ENCODE measurements around the gene FARP1.
"Not testable (repeated sequence)": the region's sequence is repeated elsewhere in the genome, so short reads cannot be mapped to it uniquely, and the experiment has no call there.

The FARP1 gene

DNA sequence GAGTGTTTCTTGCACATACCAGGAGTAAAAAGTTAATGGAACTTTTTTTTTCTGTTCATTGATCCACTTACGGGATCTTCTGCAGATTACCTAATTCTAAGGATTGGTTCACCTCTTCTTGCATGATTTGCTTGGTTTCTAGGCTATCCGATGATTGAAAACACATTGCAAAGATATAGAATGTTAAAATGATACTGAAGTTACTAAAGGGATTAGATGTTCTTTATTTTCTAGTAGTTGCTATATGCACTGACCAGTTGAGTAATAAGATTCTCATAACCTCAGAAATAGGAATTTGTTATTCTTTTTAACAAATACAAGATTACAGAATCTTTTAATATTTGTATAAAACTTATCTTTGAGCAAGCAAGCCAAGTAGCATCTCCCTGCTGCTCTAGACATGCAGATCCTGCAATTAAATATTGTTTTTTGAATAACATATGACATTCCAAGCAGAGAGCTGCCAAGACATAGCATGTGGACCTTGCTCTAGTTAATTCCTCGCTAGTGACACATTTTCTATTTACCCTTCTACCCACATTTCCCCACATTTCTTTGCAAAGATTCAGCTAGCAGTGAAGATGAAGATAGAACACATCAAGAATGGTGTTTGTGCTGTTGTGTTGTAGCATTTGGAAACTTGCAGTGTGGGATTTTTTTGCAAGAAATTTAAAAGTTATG lies 85.9 kb downstream of the FARP1 start:
- DNase-seq (ENCODE audit: low read depth in 3 of 3), result no peak

DNA sequence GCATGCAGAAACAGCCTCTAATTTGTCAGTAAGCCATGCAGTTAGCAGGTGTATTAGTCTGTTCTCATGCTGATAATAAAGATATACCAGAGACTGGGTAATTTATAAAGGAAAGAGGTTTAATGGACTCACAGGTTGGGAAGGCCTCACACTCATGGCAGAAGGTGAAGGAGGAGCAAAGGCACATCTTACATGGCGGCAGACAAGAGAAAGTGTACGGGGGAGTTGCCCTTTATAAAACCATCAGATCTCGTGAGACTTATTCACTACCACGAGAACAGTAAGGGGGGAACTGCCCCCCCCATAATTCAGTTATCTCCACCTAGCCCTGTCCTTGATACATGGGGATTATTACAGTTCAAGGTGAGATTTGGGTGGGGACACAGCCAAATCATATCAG lies 87.9 kb downstream of the FARP1 start:
- DNase-seq (ENCODE audit: low read depth in 3 of 3), result not testable (repeated sequence)

DNA sequence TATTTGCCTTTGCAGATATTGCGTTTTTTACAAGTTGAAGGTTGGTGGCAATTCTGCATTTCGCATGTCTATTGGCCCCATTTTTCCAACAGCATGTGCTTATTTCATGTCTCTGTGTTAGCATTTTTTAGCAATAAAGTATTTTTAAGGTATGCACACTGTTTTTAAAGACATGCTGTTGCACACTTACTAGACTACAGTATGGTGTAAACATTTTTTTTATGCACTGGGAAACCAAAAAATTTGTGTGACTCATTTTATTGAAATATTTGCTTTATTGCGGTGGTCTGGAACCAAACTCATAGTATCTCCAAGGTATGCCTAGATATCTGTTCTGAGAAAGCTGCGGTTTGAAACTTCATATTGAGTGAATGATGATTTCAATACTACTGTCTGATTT lies 89.6 kb downstream of the FARP1 start:
- DNase-seq (ENCODE audit: low read depth in 3 of 3), result no peak

DNA sequence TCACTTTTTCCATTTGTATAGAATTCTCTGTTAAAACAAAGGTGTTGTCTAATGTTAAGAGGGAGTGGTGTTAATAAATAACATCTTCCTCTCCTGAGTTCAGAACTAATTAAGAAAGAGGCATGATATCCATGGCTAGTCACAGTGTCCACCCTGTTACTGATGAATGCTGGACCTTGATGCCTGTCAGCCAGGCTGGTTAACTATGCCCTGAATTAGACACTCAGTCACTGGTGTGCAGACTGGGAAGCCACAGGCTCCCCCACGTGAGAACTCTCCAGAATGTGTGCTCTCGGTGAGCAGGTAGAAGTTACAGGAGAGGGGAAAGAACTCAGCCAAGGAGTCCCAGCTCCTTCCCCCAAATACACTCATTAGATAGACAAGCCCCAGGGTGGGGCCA lies 90.2 kb downstream of the FARP1 start:
- no peak for DNase-seq (ENCODE audit: low read depth in 3 of 3)

DNA sequence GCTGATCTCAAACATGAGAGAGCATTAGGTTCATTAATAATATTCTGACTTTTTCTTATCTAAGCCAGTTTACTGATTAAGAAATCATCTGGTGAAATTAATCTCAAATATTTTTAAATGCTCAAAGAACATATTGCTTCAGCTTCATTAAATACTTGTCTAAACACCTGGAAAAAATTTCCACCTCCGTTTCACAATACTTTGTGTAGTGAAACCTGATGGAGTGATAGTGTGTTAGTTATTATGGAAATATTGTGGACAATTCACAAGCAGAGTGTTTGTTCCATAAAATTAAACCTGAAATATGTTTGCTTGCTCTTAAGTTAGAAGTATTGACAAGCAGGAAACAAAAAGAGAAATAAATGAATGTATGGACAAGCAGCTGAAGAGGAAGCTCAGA lies 91.5 kb downstream of the FARP1 start:
- no peak for DNase-seq (ENCODE audit: low read depth in 3 of 3)

DNA sequence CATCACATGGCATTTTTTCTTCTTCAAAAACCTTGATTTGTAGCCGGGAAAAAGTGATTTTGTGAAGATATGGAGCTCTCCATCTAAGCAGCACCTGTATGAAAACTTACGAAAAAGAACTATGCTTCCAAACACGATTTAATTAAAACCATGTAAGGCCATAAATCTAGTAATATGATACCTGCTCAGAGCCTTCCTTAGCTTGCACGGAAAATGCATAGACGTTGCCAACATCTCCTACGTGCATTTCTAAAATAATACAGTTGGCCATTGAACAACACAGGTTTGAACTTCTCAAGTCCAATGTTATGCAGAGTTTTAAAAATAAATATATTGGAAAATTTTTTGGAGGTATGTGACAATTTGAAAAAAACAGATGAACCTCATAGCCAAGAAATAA lies 93.3 kb downstream of the FARP1 start:
- DNase-seq (ENCODE audit: low read depth in 3 of 3), result no peak

DNA sequence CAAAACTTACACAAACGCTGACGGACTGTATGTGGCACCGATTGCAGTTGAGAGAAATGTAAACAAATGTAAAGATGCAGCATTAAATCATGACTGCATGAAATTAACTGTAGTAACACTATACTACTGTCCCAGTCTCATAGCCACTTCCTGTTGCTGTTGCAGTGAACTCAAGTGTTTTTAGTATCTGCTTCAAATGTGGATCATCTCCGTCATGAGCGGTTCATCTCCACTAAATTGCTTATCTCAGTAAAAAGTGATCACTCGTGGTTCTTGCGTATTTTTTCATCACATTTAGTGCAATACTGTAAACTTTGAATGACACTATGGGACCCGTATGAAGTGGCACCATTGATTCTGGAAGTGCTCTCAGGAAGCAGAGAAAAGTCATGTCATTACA lies 94.4 kb downstream of the FARP1 start:
- DNase-seq (ENCODE audit: low read depth in 3 of 3), result no peak

DNA sequence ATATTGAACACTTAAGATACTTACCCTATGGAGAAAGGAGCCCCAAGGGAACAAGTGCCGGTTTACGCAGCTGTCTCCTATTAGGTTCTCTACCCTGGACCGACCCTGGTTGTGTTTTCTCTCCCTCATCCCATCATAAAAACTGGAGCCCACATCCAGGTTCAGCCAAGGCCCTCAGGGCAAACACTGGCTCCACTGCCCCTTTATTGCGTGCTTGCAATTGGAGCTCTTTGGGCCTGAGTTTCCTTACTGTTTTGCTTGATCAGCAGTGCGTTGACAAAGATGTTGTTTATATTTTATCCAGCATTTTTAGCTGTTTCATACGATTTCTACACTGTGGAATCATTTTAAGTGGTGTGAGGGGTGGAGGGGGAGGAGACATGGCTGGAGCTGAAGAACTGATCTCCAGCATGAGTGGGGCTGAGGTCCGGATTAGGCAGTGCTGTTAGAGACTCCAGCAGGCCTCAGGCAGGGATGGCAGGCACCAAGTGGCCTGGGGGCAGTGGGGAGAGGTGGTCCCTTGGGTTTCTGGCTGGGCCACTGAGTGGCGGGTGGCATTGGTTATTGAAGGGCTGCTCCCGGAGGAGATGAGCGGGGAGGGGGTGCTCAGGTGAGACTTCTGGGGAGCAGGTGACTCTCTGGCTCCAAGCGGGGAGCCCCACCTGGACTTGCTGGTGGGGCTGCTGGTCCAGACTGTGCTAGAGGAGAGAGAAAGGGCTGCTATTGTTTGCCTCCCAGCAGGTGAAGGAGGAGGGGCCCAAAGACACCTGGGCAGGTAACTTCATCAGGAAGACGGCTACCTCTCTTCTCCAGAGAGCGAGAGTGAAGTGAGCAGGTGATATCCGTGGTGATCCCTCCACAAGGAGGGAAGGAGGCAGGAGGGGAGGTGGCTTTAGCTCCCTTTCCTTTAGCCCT lies 96.5 kb downstream of the FARP1 start:
- no peak for DNase-seq (ENCODE audit: low read depth in 3 of 3)

DNA sequence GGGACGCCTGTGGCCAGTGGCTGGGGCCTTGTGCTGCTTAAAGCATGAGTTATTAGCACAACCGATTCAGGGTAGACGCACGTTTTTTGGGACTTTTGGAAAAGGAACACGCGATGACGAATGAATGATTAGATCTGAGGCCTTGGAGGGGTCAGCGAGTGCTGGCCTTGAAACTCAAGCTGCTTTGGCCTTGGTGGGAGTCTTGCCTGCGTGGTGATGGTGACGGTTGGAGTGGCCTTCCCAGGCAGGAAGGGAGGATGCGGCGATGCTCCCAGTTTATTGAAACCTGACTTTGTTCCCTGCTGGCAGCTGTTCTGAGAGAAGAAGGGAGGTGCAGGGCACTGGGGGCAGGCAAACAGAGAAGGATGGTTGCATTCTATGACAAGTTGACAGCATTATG lies 97.2 kb downstream of the FARP1 start:
- DNase-seq (ENCODE audit: low read depth in 3 of 3), result no peak

DNA sequence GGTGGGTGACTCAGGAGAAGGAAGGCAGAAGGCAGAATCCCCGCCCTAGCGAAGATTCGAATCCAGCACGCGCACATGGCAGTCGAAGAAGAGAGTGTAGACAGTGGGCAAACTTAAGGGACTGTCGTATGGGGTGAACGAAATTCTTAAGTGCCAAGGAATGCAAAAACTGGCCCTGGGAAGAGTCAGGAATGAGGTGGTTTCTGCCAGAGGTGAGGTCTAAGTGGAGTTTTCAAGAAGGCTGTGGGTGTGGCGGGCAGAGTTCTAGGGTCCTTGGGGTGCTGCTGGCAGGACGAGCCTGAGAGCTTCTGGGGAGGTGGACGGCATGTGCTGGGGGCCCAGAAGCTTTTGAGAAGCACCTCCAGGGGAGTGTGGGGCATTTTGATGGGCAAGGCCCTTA lies 98.1 kb downstream of the FARP1 start:
- no peak for DNase-seq (ENCODE audit: low read depth in 3 of 3)

DNA sequence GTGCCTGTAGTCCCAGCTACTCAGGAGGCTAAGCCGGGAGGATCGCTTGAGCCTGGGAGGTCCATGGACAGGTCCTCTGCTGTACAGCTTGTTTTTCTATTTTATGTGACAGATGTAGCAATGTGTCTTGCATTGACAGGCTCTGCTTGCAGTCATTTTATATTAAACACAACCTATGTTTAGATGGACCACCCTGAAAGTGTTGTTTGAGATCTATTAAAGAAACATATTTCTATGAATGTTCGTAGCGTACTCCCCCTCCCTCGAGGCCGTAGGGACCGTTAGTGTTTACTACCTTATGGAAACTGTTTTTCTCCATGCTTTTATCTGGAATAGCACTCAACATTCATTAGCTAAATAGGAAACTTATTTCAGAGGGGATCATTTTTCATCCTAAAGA lies 99.1 kb downstream of the FARP1 start:
- no peak for DNase-seq (ENCODE audit: low read depth in 3 of 3)

DNA sequence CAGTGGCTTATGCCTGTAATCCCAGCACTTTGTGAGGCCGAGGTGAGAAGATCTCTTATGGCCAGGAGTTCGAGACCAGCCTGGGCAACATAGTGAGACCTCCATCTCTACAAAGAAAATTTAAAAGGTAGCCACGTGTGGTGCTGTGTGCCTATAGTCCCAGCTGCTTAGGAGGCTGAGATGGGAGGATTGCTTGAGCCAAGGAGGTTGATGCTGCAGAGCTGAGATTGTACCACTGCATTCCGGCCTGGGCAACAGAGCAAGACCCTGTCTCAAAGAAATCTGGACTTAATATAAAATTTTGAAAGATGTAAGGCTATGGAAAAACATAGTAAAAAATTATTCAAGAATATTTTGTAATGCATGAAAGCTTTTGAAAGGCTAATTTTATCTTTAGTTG lies 99.5 kb downstream of the FARP1 start:
- DNase-seq (ENCODE audit: low read depth in 3 of 3), result no peak

DNA sequence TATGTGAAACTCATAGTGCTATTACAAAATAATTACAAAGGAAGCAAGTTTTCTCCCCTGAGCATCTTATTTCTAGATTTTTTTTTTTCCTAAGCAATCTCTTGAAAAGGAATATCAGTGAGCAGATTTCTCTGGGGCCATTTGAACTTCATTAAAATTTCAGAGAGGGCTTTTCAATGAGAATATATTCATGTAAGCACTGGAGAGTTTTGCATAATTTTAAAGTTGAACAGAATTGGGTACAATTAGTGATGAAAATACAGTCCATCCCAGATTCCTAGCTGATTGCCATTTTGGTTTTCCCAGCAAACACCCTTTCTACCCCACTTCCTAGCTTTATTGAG lies 101.0 kb downstream of the FARP1 start:
- DNase-seq (ENCODE audit: low read depth in 3 of 3), result no peak

DNA sequence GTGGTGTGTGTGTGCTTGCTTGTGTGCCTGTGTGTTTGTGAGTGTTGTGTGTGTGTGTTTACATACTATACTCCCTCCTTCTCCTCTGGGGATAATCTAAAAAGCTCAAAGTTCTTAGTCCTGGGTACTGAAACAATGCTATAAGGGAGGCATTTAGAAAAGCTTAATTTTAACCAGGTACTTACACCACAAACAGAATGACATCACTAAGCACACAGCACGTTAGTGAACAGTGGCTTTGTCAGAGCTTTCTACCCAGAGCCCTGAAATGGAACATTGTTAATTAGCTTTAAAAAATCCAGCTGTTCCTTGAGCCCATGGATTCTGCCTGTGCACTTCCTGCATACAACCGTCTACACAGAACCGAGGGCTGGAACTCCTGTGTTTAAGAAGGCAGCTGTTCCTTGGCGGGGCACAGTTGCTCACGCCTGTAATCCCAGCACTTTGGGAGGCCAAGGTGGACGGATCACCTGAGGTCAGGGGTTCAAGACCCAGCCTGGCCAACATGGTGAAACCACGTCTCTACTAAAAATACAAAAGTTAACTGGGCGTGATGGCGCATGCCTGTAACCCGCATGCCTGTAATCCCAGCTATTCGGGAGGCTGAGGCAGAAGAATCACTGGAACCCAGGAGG lies 103.8 kb downstream of the FARP1 start:
- no peak for DNase-seq (ENCODE audit: low read depth in 3 of 3)

DNA sequence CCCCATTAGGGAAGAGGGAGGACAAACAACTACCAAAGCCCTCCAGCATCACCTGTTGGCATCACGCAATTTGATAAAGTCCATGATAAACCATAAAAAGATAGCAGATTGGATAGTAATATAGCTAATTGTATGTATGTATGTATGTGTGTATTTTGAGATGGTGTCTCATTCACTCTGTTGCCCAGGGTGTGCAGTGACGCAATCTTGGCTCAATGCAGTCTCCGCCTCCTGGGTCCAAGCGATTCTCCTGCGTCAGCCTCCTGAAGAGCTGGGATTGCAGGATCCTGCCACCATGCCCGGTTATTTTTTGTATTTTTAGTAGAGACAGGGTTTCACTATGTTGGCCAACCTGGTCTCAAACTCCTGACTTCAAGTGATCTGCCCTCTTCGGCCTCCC lies 108.8 kb downstream of the FARP1 start:
- DNase-seq (ENCODE audit: low read depth in 3 of 3), result no peak

DNA sequence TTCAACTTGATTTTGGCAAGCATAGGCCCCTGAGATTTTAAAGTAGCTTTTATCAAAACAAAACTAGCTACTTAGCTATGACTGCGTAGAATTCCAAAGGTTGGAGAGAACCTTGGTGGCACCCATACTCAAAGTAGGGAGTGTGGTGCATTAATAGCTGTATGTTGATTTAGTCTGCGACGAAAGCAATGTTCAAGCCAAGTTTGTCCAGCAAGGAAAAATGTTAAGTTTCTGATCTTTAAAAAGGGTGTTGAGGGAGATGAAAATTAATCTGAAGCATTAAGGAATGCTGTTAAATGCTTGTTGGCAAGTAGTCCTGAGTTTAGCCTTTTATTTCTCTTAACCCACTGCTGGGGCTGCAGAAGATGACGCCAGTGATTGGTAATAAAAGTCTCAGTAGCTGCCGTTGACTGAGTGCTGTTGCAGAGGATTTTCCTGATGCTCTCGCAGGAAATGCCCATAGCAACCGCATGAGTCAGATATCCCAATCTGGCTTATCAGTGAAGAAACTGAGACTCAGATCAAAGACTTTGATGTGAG lies 110.1 kb downstream of the FARP1 start:
- no peak for DNase-seq (ENCODE audit: low read depth in 3 of 3)

DNA sequence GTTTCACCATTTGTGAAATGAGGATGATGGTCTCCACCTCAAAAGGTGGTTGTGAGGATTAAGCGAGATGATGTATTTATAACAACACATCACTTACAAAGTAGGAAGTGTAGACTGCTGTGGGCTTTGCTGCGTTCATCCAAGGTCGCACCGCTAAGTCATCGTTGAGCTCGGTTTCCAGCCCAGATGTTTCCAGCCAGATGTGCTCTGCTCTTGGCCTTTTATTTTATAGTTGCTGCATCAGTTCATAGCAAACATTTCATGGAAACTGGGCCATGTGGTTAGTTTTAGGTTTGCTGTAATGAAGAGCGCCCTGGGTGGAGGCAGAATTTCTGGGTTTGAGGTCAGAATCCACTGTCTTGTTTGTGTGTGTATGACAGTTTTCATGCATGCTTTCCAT lies 110.6 kb downstream of the FARP1 start:
- DNase-seq (ENCODE audit: low read depth in 3 of 3), result no peak

DNA sequence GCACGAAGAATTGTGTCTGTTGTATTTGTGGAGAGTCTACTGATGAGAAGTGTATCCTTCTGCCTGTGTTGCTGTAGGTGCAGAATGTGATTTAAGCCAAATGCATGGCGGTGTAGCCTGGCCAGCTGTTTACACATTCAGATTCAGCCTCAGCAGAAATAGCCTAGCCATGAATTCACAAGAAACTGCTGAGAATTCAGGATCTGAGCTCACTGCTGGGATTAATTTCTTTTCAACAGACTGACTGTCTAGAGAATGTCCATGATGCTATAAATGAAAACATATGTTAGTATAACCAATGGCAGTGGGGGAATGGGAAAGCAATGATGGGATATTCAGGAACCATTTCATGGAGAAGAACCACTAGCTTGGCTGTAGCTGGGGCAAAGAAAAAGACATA lies 111.6 kb downstream of the FARP1 start:
- no peak for DNase-seq (ENCODE audit: low read depth in 3 of 3)

DNA sequence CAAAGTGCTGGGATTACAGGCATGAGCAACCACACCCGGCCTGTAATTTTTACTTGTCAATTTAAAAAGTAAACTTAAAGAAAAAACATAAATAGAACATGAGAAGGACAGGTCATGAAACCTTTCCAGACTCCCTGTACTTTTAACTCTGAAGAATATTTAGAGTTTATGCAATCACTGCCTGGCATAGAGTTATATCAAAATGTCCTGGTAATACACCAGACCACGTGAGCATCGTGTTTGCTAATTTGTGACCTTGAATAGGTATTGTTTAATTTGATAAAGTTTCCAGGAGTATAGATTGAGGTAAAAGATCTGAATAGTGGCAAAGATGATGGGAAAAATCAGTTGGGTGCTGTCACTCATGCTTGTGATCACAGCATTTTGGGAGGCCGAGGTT lies 115.3 kb downstream of the FARP1 start:
- DNase-seq (ENCODE audit: low read depth in 3 of 3), result no peak

DNA sequence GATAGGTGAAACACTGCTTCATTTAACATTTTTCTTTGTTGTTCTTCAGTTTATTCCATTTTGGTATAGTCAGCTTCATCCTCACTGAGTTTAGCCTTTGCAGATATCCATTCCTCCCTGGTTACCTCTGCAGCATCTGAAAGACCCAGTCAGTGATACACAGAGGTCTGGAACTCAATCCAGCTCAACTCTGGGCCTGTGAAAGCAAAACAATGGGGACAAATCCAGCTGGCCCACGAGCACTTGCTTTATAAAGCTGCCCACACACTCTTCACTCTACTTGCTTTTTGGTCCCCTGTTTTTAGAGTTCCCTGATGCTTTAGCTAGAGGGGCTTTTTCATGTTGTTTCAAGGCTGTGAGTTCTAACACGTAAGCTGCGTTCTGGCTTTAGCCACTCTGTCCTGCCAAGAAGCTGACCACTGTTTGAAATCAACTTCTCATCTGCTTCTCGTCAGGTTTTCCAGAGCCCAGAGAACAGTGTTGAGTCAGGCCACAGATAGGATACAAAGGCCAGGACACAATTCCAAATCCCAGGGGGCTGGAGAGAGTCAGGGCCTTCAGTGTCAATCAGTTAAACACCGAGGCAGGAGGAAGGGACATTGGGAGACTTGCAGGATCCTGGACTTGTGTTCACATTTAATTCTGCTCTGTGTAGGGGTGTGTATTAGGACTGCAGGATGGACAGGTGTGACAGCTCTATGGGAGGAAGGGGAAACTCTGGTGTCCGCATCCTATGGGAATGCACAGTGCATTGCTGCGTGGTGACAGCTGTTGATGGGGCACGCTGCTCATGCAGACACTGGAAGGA lies 117.7 kb downstream of the FARP1 start:
- DNase-seq (ENCODE audit: low read depth in 3 of 3), result no peak

DNA sequence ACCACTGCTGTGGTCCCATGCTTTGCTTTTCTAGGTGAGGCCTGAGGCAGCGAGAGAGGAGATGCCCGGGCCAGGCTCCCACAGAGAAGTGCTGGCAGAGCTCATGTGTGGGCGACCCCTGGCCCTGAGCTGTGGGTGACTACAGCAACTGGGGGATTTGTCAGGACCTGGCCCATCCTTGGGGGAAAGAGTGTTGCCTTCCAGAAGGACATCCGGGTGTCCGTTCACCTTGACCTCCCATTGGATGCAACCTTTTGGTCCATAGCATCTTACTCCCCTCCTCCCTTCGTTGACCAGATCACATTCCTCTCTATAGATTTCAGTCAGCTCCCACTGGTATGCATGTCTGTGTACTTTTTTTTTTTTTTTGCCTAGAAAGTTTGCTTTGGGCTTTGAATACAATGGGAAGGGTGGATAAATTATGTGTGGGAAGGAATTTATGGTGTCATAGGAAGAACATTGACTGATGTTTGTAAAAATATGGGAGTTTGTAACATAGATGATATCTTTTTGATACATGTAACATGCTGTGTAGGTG lies 118.3 kb downstream of the FARP1 start:
- DNase-seq (ENCODE audit: low read depth in 3 of 3), result no peak

DNA sequence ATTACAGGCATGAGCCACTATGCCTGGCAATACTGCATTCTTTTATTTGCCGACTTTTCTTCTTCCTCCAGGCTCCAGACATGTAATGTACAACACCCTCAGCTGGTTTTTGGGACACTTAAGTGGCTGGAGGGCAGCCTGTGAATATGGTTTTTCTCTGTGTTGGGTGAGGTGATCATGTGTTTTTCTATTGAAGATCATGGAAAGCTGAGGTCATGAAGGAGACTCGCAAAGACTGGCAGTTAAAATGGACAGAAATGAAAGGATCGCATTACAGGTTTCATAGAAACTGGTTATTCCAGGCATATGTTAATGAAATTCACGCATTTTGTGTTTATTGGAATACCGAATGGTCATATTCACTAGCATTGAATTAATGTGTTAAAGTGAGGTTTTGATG lies 119.4 kb downstream of the FARP1 start:
- DNase-seq (ENCODE audit: low read depth in 3 of 3), result no peak

All from stimulated activated CD4-positive, alpha-beta T cell treated with anti-CD3 and anti-CD28 coated beads, TNF-alpha, amount 100 ng/mL, for 4 hours (primary cell).